HepG2 (cell line): Measurements from ENCODE around the gene USP34. TPM values are rescaled to one million over a fixed set of nuclear protein-coding genes. Genes with fewer than 3 reads are reported as not detected.

Experiments
- AKAP8 ChIP-seq: sonication (generic); formaldehyde crosslinking; IDR thresholded peaks from 2 replicates; pipeline ENCODE4 v1.5.1; 2020; ENCODE audit warnings: mild to moderate bottlenecking, missing genetic modification reagents
- CCAR2 ChIP-seq: fragments of 200-400 bp; formaldehyde crosslinking; optimal IDR thresholded peaks from 2 replicates; pipeline ENCODE3; 2018; ENCODE audit warnings: low read depth, mild to moderate bottlenecking, low read length, moderate library complexity
- CREBL2 ChIP-seq: sonication (generic); formaldehyde crosslinking; IDR thresholded peaks from 2 replicates; pipeline ENCODE4 v1.8.1; 2023; ENCODE audit warnings: missing genetic modification reagents, mild to moderate bottlenecking, borderline replicate concordance
- E2F5 ChIP-seq: sonication (generic); formaldehyde crosslinking; conservative IDR thresholded peaks from 2 replicates; pipeline ENCODE4 v1.4.0; 2020; ENCODE audit warnings: missing genetic modification reagents
- IKZF5 ChIP-seq: IDR thresholded peaks from 2 replicates; pipeline ENCODE4 v1.6.1; 2018; ENCODE audit warnings: missing genetic modification reagents, mild to moderate bottlenecking, missing compliant biosample characterization
- KLF9 ChIP-seq: IDR thresholded peaks from 2 replicates; pipeline ENCODE4 v1.6.1; 2016; ENCODE audit warnings: low read depth
- NKX3-1 ChIP-seq: sonication (generic); formaldehyde crosslinking; IDR thresholded peaks from 2 replicates; pipeline ENCODE4 v1.5.0; 2020; ENCODE audit warnings: missing genetic modification reagents
- PLRG1 ChIP-seq: fragments of 450-650 bp; conservative IDR thresholded peaks from 2 replicates; pipeline ENCODE4 v1.6.1; 2016
- SKIL ChIP-seq: sonication (generic); formaldehyde crosslinking; IDR thresholded peaks from 2 replicates; pipeline ENCODE4 v1.8.0; 2022; ENCODE audit warnings: missing genetic modification reagents, mild to moderate bottlenecking, moderate library complexity, borderline replicate concordance
- SNAPC5 ChIP-seq: sonication (generic); formaldehyde crosslinking; IDR thresholded peaks from 2 replicates; pipeline ENCODE4 v1.8.1; 2023; ENCODE audit warnings: mild to moderate bottlenecking, missing genetic modification reagents, borderline replicate concordance
- SNRNP70 ChIP-seq: fragments of 200-400 bp; formaldehyde crosslinking; IDR thresholded peaks from 2 replicates; pipeline ENCODE4 v1.6.1; 2017; ENCODE audit warnings: mild to moderate bottlenecking, low read depth, low read length, moderate library complexity
- ZBED4 ChIP-seq: sonication (generic); formaldehyde crosslinking; IDR thresholded peaks from 2 replicates; pipeline ENCODE4 v1.4.0; 2020; ENCODE audit warnings: missing genetic modification reagents, borderline replicate concordance
- ZNF263 ChIP-seq: sonication (generic); formaldehyde crosslinking; IDR thresholded peaks from 2 replicates; pipeline ENCODE4 v1.4.0; 2020; ENCODE audit warnings: missing genetic modification reagents
- ZNF333 ChIP-seq: sonication (generic); formaldehyde crosslinking; IDR thresholded peaks from 2 replicates; pipeline ENCODE4 v1.4.0; 2020; ENCODE audit warnings: mild to moderate bottlenecking, missing genetic modification reagents, borderline replicate concordance
- ZNF574 ChIP-seq: sonication (generic); formaldehyde crosslinking; IDR thresholded peaks from 2 replicates; pipeline ENCODE4 v1.4.0; 2020; ENCODE audit warnings: missing genetic modification reagents
- ZNF777 ChIP-seq: sonication (generic); formaldehyde crosslinking; IDR thresholded peaks from 2 replicates; pipeline ENCODE4 v1.4.0; 2020; ENCODE audit warnings: missing genetic modification reagents
- polyA plus RNA-seq, 8 experiments: library from polyadenylated mRNA; depleted of rRNA in 3 of 8; stranded (reverse) in 7 of 8; unstranded in 1 of 8; fragments of >200 nt; fragmentation: Illumina TruSeq in 4 of 8; extraction: Trizol in 4 of 8; gene quantifications; 2 replicates each; pipeline versions ENCODE4 v1.2.1 to v1.2.3, GENCODE V29; 2011 to 2016; ENCODE audit warnings: low read depth in 4 of 8, missing spikeins in 1 of 8, mixed read lengths in 1 of 8; ENCODE audit not compliant: insufficient read depth in 1 of 8
- total RNA-seq, 5 experiments: library from RNA; depleted of rRNA; stranded (reverse); fragments of >200 nt; fragmentation: Illumina TruSeq; extraction: Trizol; gene quantifications; 2 replicates each; pipeline ENCODE4 v1.2.3, GENCODE V29; 2016; ENCODE audit warnings: low read depth in 1 of 5

Gene USP34
- total and polyA plus RNA-seq, 2 of the 13 experiments (the other 11 are each of a cell fraction or from before 2014, with no cell fraction given), result 99.2 to 100 TPM

- TF ChIP-seq ZBED4 (CRISPR knock-in tag), result peak; percentile 53; the same call in 1 of the 2 replicates
- no peak for TF ChIP-seq KLF9 (CRISPR knock-in tag)
- no peak for TF ChIP-seq PLRG1
- peak; percentile 75 for TF ChIP-seq ZNF574 (CRISPR knock-in tag)
- no peak for TF ChIP-seq CREBL2
- no peak for TF ChIP-seq SNAPC5
- no peak for TF ChIP-seq SNRNP70
- no peak for TF ChIP-seq NKX3-1 (CRISPR knock-in tag)
- no peak; the same call in 1 of the 2 replicates for TF ChIP-seq ZNF777 (CRISPR knock-in tag)
- no peak for TF ChIP-seq CCAR2
- peak; percentile 72 for TF ChIP-seq IKZF5 (CRISPR knock-in tag)
- peak; percentile 18; the same call in 1 of the 2 replicates for TF ChIP-seq ZNF333 (CRISPR knock-in tag)
- no peak for TF ChIP-seq ZNF263 (CRISPR knock-in tag)
- TF ChIP-seq SKIL, result peak; percentile 13; the same call in 1 of the 2 replicates
- TF ChIP-seq AKAP8 (CRISPR knock-in tag), result peak; percentile 61; the same call in 1 of the 2 replicates
- no peak for TF ChIP-seq E2F5 (CRISPR knock-in tag)
Observed at GRCh38 chr2:61470965-61471904, at the start of gene USP34 (continued).
